A549 treated with AZD2906 at 1 μM for 4 hours (cell line): ENCODE data around the gene HLA-DQB1. TPM values are rescaled to one million over a fixed set of nuclear protein-coding genes. Genes with fewer than 3 reads are reported as not detected.

Experiments
- total RNA-seq: library from RNA; stranded (reverse); fragments of 200-300 nt; extraction: Qiagen RNA extraction; gene quantifications from 5 replicates; pipeline ENCODE4 v1.2.3, GENCODE V29; 2022

Gene HLA-DQB1
- total RNA-seq: not detected in 5 replicates

DNA sequence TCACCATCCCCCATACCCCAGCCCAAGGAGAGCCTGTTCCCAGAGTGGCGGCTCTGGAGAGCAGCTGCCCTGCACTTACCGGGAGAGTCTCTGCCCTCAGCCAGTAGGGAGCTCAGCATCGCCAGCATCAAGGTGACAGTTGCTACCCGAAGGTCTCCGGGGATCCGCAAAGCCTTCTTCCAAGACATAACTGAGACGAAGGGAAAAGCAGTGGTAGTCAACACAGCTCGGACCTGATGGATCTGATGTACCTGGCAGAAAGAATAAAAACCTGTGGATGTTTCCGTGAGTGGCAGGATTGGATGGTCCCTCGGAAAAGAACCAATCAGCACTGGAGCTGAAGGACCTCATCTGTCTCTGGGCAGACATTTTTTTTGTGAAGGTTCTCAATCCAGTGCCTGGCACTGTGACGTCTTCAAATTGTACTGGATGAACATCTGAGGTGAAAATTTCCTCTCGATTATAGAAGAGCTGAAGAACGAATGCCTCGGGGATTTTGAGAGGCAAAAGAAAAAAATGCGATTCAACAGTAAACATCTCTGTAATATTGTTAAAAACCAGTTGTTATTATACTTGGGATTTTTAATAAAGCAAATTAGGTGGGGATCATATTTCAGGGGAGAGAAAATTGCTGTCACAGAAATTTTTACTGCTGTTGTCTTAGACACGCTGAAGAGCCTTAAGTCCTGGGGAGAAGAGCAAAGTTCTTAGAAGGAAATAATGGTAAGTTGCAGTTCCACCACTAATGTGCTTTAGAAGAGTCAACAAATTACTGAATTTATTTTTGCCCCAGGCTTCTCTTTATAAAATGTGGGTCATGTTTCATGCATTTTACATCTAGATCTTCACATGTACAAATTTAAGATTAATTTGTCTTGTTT lies at the start of gene HLA-DQB1:
Gene HLA-DQB1, minus strand, starts transcription at position 238 of the 881 bp plus-strand sequence. Its CDS starts 50 bp downstream, at position 188.

DNA sequence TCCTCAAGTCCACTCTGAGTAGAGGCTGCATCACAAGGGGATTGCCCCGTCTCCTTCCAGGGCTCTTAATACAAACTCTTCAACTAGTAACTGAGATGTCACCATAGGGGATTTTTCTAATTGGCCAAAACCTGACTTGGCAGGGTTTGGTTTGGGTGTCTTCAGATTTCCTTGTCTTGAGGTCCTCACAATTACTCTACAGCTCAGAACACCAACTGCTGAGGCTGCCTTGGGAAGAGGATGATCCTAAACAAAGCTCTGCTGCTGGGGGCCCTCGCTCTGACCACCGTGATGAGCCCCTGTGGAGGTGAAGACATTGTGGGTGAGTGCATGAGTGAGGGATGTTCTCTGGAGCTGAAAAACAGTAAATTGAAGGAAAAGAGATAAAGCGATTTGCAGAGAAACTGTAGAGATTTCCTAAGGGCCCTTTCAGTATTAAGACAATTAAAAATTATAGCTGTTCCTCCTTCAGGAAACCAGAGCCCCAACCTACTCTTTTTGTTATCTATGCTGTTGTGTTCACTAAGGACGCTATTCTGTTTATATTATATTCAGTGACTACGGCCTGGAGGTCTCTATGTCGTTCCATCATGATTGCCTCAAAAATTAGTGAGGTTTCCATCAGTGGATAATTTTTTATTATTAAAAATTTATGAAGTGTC lies 29.1 kb downstream of the HLA-DQB1 start, which contains the start of gene HLA-DQA1:
Gene HLA-DQA1, plus strand, starts transcription at position 188 of the 662 bp plus-strand sequence. Its CDS starts 53 bp downstream, at position 241.

Other genes with a start within 250 kb of the HLA-DQB1 start
- gene HLA-DRA, start 226.8 kb downstream of the HLA-DQB1 start, total RNA-seq: not detected in 5 replicates
- gene HLA-DRB5, start 136.4 kb downstream of the HLA-DQB1 start, total RNA-seq: not detected in 5 replicates
- not detected in 5 replicates for gene HLA-DRB1, start 76.8 kb downstream of the HLA-DQB1 start, total RNA-seq
- not detected in 5 replicates for gene HLA-DQA1, start 29.3 kb downstream of the HLA-DQB1 start, total RNA-seq
- gene HLA-DQA2, start 74.7 kb upstream of the HLA-DQB1 start, total RNA-seq: not detected in 5 replicates
- gene HLA-DQB2, start 96.9 kb upstream of the HLA-DQB1 start, total RNA-seq: not detected in 5 replicates
- gene HLA-DOB, start 150.3 kb upstream of the HLA-DQB1 start, total RNA-seq: 0.05 to 0.14 TPM (median 0.12 TPM) in 4 of 5 replicates, not detected in the other
- gene TAP2, start 172.1 kb upstream of the HLA-DQB1 start, total RNA-seq: 14.8 to 21.1 TPM (median 17.8 TPM) in 5 replicates
- 18.4 to 21.4 TPM (median 19.4 TPM) in 5 replicates for gene PSMB8, start 177.4 kb upstream of the HLA-DQB1 start, total RNA-seq
- 32.0 to 36.9 TPM (median 34.0 TPM) in 5 replicates for gene TAP1, start 187.0 kb upstream of the HLA-DQB1 start, total RNA-seq
- 14.0 to 25.5 TPM (median 19.0 TPM) in 5 replicates for gene PSMB9, start 187.5 kb upstream of the HLA-DQB1 start, total RNA-seq